Tibial nerve (tissue), 4 donors: ENCODE measurements around the gene XYLT1.

Experiments
- EP300 ChIP-seq, 2 donors: sonication (generic); formaldehyde crosslinking; IDR thresholded peaks; one replicate each; pipeline ENCODE4 v1.6.1; 2017; ENCODE audit warnings: antibody characterized with exemption in 2 of 2, mild to moderate bottlenecking in 1 of 2
- POLR2A ChIP-seq, 2 donors: fragments of 450-650 bp; IDR thresholded peaks; one replicate each; pipeline ENCODE4 v1.6.1; 2017; ENCODE audit warnings: antibody characterized with exemption in 2 of 2, mild to moderate bottlenecking in 2 of 2, moderate library complexity in 2 of 2
- TF ChIP-seq, protein P1 (sequence below), 5 experiments: fragments of 200-600 bp in 3 of 5; fragments of 450-650 bp in 2 of 5; sonication (generic) in 3 of 5; IDR thresholded peaks; one replicate each; pipeline ENCODE4 v1.5.1; 2016 to 2019; ENCODE audit warnings: antibody characterized with exemption in 5 of 5, mild to moderate bottlenecking in 3 of 5, moderate library complexity in 2 of 5

- TF ChIP-seq, protein P1, sequence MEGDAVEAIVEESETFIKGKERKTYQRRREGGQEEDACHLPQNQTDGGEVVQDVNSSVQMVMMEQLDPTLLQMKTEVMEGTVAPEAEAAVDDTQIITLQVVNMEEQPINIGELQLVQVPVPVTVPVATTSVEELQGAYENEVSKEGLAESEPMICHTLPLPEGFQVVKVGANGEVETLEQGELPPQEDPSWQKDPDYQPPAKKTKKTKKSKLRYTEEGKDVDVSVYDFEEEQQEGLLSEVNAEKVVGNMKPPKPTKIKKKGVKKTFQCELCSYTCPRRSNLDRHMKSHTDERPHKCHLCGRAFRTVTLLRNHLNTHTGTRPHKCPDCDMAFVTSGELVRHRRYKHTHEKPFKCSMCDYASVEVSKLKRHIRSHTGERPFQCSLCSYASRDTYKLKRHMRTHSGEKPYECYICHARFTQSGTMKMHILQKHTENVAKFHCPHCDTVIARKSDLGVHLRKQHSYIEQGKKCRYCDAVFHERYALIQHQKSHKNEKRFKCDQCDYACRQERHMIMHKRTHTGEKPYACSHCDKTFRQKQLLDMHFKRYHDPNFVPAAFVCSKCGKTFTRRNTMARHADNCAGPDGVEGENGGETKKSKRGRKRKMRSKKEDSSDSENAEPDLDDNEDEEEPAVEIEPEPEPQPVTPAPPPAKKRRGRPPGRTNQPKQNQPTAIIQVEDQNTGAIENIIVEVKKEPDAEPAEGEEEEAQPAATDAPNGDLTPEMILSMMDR (IDR thresholded peaks at IDR 0.05), result no peak
- TF ChIP-seq EP300 (IDR thresholded peaks at IDR 0.05), result no peak
- no peak for TF ChIP-seq POLR2A (IDR thresholded peaks at IDR 0.05)
Observed at GRCh38 chr16:17392127-17392856, 78.5 kb downstream of the XYLT1 start.
